T47D (cell line): ENCODE measurements around the gene FEM1C.
"Not testable (repeated sequence)": the region's sequence is repeated elsewhere in the genome, so short reads cannot be mapped to it uniquely, and the experiment has no call there.

ENCODE experiments used
- DNase-seq, 2 experiments: peaks; one replicate each; pipeline versions ENCODE4 v3.0.0 to v3.0.0-alpha.2; 2011 to 2012; ENCODE audit warnings: low read depth in 1 of 2, low spot score in 1 of 2
- JUND ChIP-seq: IDR thresholded peaks from 2 replicates; pipeline ENCODE4 v1.6.1; 2012; ENCODE audit warnings: low read depth
- in situ Hi-C: cut with HindIII; loops from 2 replicates; pipeline ENCODE4 v1.10.0; 2016; ENCODE audit warnings: low sequenced_read_pairs, low pct_unique_long_range_greater_than_20kb

FEM1C gene

GRCh38 chr5:115496936-115497576 lies 47.5 kb downstream of the FEM1C start:
- in situ Hi-C loops = no loop called here
- no peak for TF ChIP-seq JUND
- no peak for DNase-seq

GRCh38 chr5:115494570-115495289 lies 49.8 kb downstream of the FEM1C start:
- DNase-seq = no peak
- no peak for TF ChIP-seq JUND
- in situ Hi-C loops = no loop called here

DNA sequence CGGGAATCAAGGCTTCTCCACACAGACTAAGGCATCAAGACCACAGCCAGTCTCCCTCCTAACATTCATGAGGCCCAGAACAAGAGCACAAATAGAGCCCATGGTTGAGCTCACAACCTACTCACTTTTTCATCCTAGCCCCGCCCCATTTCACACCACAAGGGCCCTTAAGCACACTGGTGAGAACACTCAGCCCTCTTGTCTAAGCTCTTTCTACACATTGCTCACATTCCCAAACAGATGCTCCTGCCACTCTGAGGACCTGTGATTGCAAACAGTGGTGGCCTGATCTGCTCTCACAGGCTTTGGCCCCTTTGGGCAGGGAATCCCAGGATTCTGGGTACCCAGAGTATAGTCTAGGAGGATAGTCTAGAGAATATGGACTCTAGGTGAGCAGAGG lies 54.0 kb downstream of the FEM1C start:
- no peak for DNase-seq
- in situ Hi-C loops = no loop called here
- no peak for TF ChIP-seq JUND

- no peak for TF ChIP-seq JUND
- in situ Hi-C loops = no loop called here
- DNase-seq = no peak
Observed at GRCh38 chr5:115489733-115490132, 54.8 kb downstream of the FEM1C start.

- in situ Hi-C loops = no loop called here
- DNase-seq = no peak
- TF ChIP-seq JUND = no peak
Observed at GRCh38 chr5:115487756-115488155, 56.8 kb downstream of the FEM1C start.

DNA sequence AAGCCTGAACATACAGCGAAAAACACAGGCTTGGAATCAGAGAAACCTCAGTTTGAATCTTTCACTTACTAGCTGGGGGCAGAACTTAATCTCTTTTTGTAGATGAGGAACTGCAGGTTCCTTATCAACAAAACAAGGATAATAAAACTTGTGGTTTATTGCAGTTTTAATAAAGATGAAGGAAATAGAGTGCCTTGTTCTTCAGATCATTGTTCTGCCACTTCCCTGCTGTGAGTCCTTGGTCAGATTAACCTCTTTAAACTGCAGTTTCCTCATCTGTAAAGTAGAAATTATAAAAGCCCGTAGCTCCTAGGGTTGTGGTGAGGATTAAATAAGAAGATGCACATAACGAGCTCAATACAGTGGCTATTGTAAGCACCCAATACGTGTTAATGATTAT lies 57.4 kb downstream of the FEM1C start:
- DNase-seq = no peak
- TF ChIP-seq JUND = no peak
- in situ Hi-C loops = no loop called here

DNA sequence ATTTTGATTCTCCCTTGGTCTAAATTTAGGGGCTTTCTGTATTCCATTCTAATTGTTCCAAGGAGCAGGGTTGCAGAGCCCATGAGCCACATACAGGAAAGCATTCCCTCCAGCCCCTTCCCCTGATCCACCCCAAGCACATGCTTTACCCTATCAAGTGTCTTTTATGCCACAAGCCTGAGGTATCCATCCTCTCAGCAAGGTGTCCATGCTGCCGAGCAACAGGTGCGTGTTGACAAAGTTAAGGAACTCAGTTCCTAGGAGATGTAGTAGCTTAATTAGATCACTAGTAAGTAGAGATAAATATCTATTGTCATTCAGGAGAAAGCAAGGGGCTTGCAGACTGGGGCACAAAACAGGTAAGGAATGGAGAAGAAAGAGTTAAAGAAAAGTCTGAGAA lies 57.8 kb downstream of the FEM1C start:
- no peak for DNase-seq
- no peak for TF ChIP-seq JUND
- in situ Hi-C loops = no loop called here

- TF ChIP-seq JUND = no peak
- in situ Hi-C loops = no loop called here
- no peak for DNase-seq
Observed at GRCh38 chr5:115484368-115484767, 60.2 kb downstream of the FEM1C start.

GRCh38 chr5:115480900-115481299 lies 63.7 kb downstream of the FEM1C start:
- TF ChIP-seq JUND = no peak
- DNase-seq = no peak
- in situ Hi-C loops = no loop called here

DNA sequence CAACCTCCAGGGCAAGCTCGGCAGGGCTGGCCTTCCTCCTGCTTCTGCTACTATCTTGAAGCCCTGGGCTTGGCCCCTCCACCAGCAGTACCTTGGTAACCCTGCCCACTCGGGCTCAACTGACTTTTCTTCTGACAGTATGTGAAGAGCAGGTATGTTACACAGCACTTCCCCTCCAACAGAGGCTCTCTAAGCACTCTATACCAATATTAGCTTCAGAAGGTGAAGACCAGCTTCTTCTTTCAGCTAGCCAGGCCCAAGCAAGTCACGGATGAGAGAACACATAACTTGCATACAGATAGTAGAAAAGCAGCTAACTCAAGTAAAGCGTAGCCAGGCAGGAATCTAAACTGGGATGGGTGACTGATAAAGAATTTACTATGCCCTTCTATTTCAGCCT lies 64.3 kb downstream of the FEM1C start:
- DNase-seq = no peak
- no peak for TF ChIP-seq JUND
- in situ Hi-C loops = no loop called here

DNA sequence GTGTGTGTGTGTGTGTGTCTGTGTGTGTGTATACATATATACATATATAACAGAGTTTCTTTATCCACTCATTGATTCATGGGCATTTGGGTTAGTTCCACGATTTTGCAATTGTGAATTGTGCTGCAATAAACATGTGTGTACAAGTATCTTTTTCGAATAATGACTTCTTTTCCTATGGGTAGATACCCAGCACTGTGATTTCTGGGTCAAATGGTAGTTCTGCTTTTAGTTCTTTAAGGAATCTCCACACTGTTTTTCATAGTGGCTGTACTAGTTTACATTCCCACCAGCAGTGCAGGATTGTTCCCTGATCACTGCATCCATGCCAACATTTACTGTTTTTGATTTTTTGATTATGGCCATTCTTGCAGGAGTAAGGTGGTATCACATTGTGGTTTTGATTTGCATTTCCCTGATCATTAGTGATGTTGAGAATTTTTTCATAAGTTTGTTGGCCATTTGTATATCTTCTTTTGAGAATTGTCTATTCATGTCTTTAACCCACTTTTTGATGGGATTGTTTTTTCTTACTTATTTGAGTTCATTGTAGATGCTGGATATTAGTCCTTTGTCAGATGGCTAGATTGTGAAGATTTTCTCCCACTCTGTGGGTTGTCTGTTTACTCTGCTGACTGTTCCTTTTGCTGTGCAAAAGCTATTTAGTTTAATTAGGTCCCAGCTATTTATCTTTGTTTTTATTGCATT lies 65.3 kb downstream of the FEM1C start:
- DNase-seq, in situ Hi-C loops: not testable (repeated sequence)

- no peak for TF ChIP-seq JUND
- DNase-seq = no peak
- in situ Hi-C loops = no loop called here
Observed at GRCh38 chr5:115478281-115478680, 66.3 kb downstream of the FEM1C start.

- no peak for DNase-seq
- no peak for TF ChIP-seq JUND
- in situ Hi-C loops = no loop called here
Observed at GRCh38 chr5:115477581-115477980, 67.0 kb downstream of the FEM1C start.

DNA sequence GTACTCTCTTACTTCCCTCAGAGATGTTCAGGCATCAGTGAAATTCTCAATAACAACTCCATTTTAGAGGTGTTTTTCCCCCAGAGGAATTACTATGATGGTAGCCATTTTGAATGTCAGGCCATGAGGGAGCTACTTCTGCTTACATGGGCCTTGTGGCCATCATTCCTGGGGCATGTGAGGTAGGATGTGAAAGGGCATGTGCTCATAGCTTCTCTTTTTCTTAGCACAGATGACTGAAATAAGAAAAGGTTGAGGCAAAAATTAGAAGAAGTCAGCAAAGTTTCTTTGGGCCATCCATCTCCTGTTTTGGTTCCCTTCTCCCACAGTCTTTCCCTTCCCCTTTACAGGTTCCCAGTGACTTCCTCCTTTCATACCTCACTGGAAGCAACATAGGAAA lies 68.8 kb downstream of the FEM1C start:
- no peak for DNase-seq
- no peak for TF ChIP-seq JUND
- in situ Hi-C loops = no loop called here
